GM18951 (cell line): ENCODE results near the gene TDRD3.

Experiments used
- POLR2A ChIP-seq: IDR thresholded peaks from 4 replicates; pipeline ENCODE4 v1.6.1; 2011; ENCODE audit warnings: mild to moderate bottlenecking; ENCODE audit not compliant: insufficient read length, insufficient read depth; ENCODE audit errors: extremely low read depth
- in situ Hi-C: fragments of 300-500 bp; cut with MboI; formaldehyde crosslinking; loops from one replicate; pipeline ENCODE4 v1.12.0; 2022; ENCODE audit warnings: low sequenced_read_pairs, mixed read lengths, inconsistent platforms; ENCODE audit not compliant: unreplicated experiment

The TDRD3 gene

GRCh38 chr13:60411983-60412382 is 15.0 kb downstream of the TDRD3 start:
- in situ Hi-C loops = no loop called here
- TF ChIP-seq POLR2A = no peak

- TF ChIP-seq POLR2A = no peak
- in situ Hi-C loops = no loop called here
These were observed 16.0 kb downstream of the TDRD3 start for GRCh38 chr13:60412909-60413616.

GRCh38 chr13:60414177-60414576 is 17.2 kb downstream of the TDRD3 start:
- no peak for TF ChIP-seq POLR2A
- in situ Hi-C loops = no loop called here

- in situ Hi-C loops = no loop called here
- no peak for TF ChIP-seq POLR2A
These were observed 20.7 kb downstream of the TDRD3 start for GRCh38 chr13:60417734-60418133.

DNA sequence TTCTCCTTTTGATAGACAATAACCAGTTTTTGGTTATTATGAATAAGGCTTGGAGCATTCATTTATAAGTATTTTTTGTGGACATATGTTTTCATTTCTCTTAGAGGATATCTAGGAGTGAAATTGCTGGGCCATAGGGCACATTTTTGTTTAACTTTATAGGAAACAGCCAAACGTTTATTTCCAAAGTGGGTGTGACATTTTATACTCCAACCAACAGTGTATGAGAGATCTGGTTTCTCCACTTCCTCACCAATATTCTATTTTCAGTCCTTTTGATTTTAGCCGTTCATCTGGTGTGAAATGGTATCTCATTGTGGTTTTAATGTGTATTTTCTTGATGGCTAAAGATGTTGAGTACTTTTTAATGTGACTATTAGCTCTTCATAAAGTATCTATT is 21.9 kb downstream of the TDRD3 start:
- TF ChIP-seq POLR2A = no peak
- in situ Hi-C loops = no loop called here

- in situ Hi-C loops = no loop called here
- no peak for TF ChIP-seq POLR2A
These were observed 28.3 kb downstream of the TDRD3 start for GRCh38 chr13:60425332-60425731.

GRCh38 chr13:60426075-60426474 is 29.1 kb downstream of the TDRD3 start:
- TF ChIP-seq POLR2A = no peak
- in situ Hi-C loops = no loop called here

DNA sequence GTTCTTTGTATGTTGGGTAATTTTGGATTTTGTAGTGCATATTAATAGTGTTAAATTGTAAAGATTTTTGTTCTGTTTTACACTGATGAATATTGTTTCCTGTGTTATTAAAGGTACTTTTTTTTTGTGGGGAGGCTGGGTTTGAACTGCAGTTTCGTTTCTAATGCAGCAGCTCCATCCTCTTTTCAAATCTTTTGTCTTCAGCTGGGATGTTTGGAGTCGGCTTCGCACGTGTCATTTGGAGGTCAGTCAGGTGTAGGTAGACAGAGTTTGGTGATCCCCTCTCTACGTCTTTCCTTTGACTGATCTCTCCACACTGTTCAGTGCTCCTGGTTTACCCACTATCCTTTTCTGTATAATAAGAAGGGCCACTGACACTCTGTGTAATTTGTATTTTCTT is 30.3 kb downstream of the TDRD3 start:
- no peak for TF ChIP-seq POLR2A
- in situ Hi-C loops = no loop called here

- TF ChIP-seq POLR2A = no peak
- in situ Hi-C loops = no loop called here
These were observed 34.2 kb downstream of the TDRD3 start for GRCh38 chr13:60431108-60431700.

DNA sequence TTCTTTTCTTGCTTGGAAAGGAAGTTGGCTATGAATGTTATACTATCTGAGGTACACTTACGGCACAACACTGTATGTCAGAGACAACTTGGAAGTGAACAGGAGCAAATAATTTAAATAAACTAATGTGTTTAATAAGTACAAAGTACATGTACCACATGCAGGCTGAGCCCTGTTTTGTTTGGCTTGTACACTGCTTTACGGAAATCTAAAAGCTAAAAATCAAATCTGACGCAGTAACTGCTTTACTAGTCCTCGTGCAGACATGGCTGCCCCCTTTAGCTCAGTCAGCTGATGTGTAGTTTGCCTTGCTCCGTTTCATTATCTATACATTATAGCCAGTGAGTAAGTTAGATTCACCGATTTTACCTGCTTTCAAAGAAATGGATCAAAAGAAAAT is 36.5 kb downstream of the TDRD3 start:
- in situ Hi-C loops = no loop called here

DNA sequence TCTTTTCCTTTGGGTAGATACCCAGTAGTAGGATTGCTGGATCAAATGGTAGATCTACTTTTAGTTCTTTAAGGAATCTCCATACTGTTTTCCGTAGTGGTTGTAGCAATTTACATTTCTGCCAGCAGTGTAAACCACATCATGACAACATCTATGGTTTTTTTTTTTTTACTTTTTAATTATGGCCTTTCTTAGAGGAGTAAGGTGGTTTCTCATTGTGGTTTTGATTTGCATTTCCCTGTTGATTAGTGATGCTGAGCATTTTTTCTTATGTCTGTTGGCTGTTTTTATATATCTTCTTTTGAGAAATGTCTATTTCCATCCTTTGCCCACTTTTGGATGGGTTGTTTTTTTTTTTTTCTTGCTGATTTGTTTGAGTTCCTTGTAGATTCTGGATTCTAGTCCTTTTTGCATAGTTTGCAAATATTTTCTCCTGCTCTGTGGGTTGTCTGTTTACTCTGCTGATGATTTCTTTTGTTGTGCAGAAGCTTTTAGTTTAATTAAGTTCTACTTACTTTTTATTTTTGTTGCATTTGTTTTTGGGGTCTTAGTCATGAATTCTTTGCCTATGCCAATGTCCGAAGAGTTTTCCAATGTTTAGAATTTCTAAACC is 38.8 kb downstream of the TDRD3 start:
- in situ Hi-C loops = no loop called here
- no peak for TF ChIP-seq POLR2A

More for the DNA sequence above, 36.5 kb downstream of the TDRD3 start:
- no peak for TF ChIP-seq POLR2A

GRCh38 chr13:60439201-60439600 is 42.2 kb downstream of the TDRD3 start:
- in situ Hi-C loops = no loop called here
- TF ChIP-seq POLR2A = no peak

GRCh38 chr13:60441761-60442160 is 44.7 kb downstream of the TDRD3 start:
- TF ChIP-seq POLR2A = no peak
- in situ Hi-C loops = no loop called here
